ENCODE data around the gene OSTF1. TPM values are rescaled to one million over a fixed set of nuclear protein-coding genes. Genes with fewer than 3 reads are reported as not detected.

Gene OSTF1
- total RNA-seq, 2 donors from 2014 or later: 24.5 to 35.8 TPM

DNA sequence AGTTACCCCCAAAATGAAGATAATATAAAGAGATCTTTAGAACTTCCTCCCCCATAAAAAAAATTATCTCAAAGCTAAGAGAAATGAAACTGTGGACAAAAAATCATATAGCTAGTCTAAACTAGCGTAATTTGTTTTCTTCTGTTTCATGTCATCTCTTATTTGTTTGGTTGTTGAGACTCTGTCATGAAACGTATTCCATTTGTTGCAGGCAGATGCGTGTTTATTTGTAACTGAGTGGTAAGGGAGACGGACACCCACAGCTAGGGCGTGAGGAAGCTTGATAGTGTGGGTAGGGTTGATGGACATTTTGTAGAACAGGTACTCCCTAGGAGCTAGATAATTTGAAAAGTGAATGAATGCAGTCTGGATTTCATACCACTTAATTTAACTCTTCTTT lies 41.9 kb downstream of the OSTF1 start:
- no peaks in the 10 kb centered on the region for H3K4me1 ChIP-seq (replicated peaks)
- H3K27me3 ChIP-seq (replicated peaks; ENCODE audit: insufficient read depth): no peaks in the 10 kb centered on the region
- 96% methylated on average over 5 of the region's 5 CpGs for WGBS
- peaks cover 6 to 8% of the 10 kb centered on the region in 2 donors for H3K36me3 ChIP-seq
- TF ChIP-seq POLR2AphosphoS5 (IDR thresholded peaks at IDR 0.05): no peak
- TF ChIP-seq CTCF (IDR thresholded peaks at IDR 0.05): no peak
- TF ChIP-seq POLR2A (IDR thresholded peaks at IDR 0.05): no peak
- no peak overlapping the region for H3K4me3 ChIP-seq
- H3K9me3 ChIP-seq: no peaks in the 10 kb centered on the region
- intact Hi-C loops (cut with DNase I): no loop called here
- DNase-seq (ENCODE audit: low spot score): no peak
- no peak overlapping the region for H3K27ac ChIP-seq

DNA sequence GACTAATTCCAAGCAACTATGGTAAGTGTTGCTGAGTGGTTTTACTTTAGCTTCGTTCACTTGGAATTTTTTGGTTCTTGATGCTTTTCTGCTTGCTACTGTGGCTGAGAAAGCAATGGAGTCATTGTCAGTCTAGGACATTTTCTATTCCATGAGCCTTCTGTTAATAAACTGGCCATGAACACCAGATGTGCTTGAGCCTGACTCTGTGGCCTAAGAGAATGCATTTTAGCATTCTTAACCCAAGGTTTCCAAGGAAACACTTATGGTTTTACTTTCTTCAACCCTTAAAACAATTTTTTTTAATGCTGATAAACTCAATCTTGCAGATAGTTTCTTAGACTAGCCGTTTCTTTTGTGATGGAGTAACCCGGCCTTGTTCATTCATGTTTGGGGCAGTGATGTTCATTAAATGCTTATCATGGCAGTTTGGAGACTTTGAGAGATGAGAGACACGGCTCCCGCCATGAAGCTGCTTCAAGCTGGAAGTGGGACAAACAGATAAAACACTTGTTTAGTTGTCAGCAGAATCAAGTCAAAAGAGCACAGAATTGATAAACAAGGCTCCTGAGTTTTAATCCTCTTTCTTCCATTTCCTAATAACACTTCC lies 42.4 kb downstream of the OSTF1 start:
- no peak overlapping the region for H3K27ac ChIP-seq
- DNase-seq (ENCODE audit: low spot score): no peak
- no peaks in the 10 kb centered on the region for H3K4me1 ChIP-seq (replicated peaks)
- no peak for TF ChIP-seq CTCF (IDR thresholded peaks at IDR 0.05)
- no peak for TF ChIP-seq POLR2AphosphoS5 (IDR thresholded peaks at IDR 0.05)
- no peaks in the 10 kb centered on the region for H3K27me3 ChIP-seq (replicated peaks; ENCODE audit: insufficient read depth)
- peaks cover 6 to 8% of the 10 kb centered on the region in 2 donors for H3K36me3 ChIP-seq
- intact Hi-C loops (cut with DNase I): no loop called here
- no peaks in the 10 kb centered on the region for H3K9me3 ChIP-seq
- H3K4me3 ChIP-seq: no peak overlapping the region
- WGBS: 60% methylated on average over 5 of the region's 5 CpGs

DNA sequence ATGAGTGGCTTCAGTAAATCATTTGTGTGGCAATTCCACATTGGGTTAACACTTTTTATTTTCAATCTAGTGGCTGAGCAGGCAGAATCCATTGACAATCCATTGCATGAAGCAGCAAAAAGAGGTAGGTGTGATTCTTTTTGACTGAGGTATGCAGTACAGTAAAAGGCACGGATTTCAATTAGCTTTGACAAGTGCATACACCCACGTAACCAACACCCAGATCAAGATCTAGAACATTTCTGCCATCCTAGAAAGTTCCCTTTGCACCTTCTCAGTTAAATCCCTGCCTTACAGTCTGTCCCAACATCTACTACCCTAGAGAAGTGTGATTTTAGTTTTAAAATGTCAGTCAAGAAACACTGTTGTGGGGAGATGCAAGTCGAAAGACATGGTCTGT lies 43.4 kb downstream of the OSTF1 start:
- intact Hi-C loops (cut with DNase I): no loop called here
- TF ChIP-seq POLR2AphosphoS5 (IDR thresholded peaks at IDR 0.05): no peak
- TF ChIP-seq POLR2A (IDR thresholded peaks at IDR 0.05): no peak
- H3K9me3 ChIP-seq: no peaks in the 10 kb centered on the region
- H3K4me1 ChIP-seq (replicated peaks): no peaks in the 10 kb centered on the region
- DNase-seq (ENCODE audit: low spot score): no peak
- H3K27ac ChIP-seq: no peak overlapping the region
- peaks cover 6 to 8% of the 10 kb centered on the region in 2 donors for H3K36me3 ChIP-seq
- no peak overlapping the region for H3K4me3 ChIP-seq
- H3K27me3 ChIP-seq (replicated peaks; ENCODE audit: insufficient read depth): no peaks in the 10 kb centered on the region
- 92% methylated on average over 3 of the region's 3 CpGs for WGBS

GRCh38 chr9:75132244-75132643 lies 43.9 kb downstream of the OSTF1 start:
- TF ChIP-seq POLR2AphosphoS5 (IDR thresholded peaks at IDR 0.05): no peak
- no peak for TF ChIP-seq CTCF (IDR thresholded peaks at IDR 0.05)
- TF ChIP-seq POLR2A (IDR thresholded peaks at IDR 0.05): no peak
- intact Hi-C loops (cut with DNase I): no loop called here
- H3K4me3 ChIP-seq: no peak overlapping the region
- H3K27me3 ChIP-seq (replicated peaks; ENCODE audit: insufficient read depth): no peaks in the 10 kb centered on the region
- H3K4me1 ChIP-seq (replicated peaks): no peaks in the 10 kb centered on the region
- H3K9me3 ChIP-seq: no peaks in the 10 kb centered on the region
- H3K27ac ChIP-seq: no peak overlapping the region
- H3K36me3 ChIP-seq: peaks cover 6 to 8% of the 10 kb centered on the region in 2 donors
- WGBS: 78% methylated on average over 4 of the region's 4 CpGs
- no peak for DNase-seq (ENCODE audit: low spot score)

DNA sequence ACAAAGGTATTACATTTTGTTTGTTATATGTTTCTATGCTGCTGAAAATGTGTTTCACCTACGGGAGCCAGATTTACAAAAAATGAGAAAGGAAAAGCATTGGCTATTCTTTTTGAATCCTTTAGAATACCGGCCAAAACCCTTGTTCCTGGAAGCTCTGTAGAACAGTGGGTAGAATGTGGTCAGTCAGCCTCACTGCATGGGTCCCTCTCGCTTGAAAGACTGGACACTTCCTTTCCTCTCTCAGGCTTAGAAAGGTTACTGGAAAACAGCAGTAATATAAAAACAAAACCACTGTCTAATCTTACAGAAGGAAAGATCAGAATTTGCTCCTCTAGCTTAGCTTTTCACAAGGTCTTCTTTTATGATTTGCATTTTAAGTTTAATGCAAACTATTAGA lies 45.1 kb downstream of the OSTF1 start:
- H3K9me3 ChIP-seq: no peaks in the 10 kb centered on the region
- H3K27me3 ChIP-seq (replicated peaks; ENCODE audit: insufficient read depth): no peaks in the 10 kb centered on the region
- peaks cover 6 to 8% of the 10 kb centered on the region in 2 donors for H3K36me3 ChIP-seq
- no peak for TF ChIP-seq CTCF (IDR thresholded peaks at IDR 0.05)
- no peak for TF ChIP-seq POLR2AphosphoS5 (IDR thresholded peaks at IDR 0.05)
- TF ChIP-seq POLR2A (IDR thresholded peaks at IDR 0.05): no peak
- intact Hi-C loops (cut with DNase I): no loop called here
- 90% methylated on average over 3 of the region's 3 CpGs for WGBS
- H3K27ac ChIP-seq: no peak overlapping the region
- DNase-seq (ENCODE audit: low spot score): no peak
- H3K4me3 ChIP-seq: no peak overlapping the region
- no peaks in the 10 kb centered on the region for H3K4me1 ChIP-seq (replicated peaks)

All from prostate gland (tissue), 2 donors.